Measurements from ENCODE around the gene CLIC4.

GRCh38 chr1:24803987-24804530 lies 58.8 kb downstream of the CLIC4 start:
- TF ChIP-seq CTCF (IDR thresholded peaks at IDR 0.05) (no peak), POLR2A (IDR thresholded peaks at IDR 0.05) (no peak)
